HG02642 (cell line): ENCODE data around the gene ZNF644.

Source experiments
- ATAC-seq: cut with Tn5 transposase; IDR thresholded peaks from one replicate; pipeline ENCODE4 v1.9.1; 2021; ENCODE audit warnings: mild to moderate bottlenecking; ENCODE audit not compliant: unreplicated experiment, poor library complexity

Gene ZNF644

DNA sequence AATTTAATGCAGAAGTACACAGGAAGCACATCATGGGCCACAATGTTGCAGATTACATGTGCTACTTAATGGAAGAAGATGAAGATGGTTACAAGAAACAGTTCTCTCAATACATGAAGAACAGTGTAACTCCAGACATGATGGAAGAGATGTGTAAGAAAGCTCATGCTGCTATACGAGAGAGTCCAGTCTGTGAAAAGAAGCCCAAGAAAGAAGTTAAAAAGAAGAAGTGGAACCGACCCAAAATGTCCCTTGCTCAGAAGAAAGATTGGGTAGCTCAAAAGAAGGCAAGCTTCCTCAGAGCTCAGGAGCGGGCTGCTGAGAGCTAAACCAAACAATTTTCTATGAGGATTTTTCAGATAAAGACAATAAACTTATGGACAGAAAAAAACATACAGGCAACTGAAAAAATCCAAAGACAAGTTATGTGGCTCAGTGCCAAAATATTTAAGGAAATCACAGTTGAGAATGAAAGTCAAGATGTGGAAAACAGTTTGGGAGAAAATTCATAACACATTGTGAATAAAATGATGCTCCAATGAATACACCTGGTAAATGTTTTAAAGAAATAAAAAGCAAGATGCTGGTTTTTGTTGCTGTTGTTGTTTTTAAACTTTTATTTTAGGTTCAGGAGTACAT, 2.8 kb upstream of the ZNF644 start:
- no peak for ATAC-seq

- peak; percentile 4 for ATAC-seq
Observed at GRCh38 chr1:91022518-91022929, 689 bp upstream of the ZNF644 start.

DNA sequence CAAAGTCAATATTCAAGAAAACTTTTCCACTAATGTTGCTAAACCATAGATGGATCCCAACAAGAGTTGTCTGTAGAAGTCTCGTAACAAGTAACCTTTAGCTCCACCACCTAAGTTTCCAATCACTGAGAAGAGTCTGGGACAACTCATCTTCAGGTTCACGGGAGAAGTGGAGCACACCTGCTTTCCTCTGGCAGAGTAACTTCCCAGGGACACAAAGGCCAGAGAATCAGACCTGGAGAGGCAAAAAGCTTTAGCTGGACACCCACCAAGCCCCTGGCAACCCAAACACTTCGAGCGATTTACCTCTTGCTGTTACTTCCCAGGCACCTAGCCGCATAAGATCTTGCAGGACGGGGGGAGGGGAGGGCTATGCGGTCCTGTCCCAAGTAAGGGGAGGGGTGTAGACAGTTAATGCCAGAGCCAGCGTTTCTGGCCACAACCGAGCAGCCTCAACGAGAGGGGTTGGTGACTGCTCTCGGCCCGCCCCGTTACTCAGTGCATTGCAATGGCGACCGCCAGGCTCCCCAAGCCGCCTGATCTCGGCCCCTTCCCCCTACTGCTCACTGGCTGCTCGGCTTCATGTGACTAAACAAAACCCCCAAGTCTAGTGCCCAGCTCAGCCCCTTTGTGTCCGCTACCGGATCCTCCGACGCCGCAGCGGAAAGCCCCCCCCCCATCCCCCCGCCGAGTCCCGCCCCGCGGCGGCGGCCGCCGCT, 709 bp downstream of the ZNF644 start:
- ATAC-seq, result peak; percentile 40

GRCh38 chr1:91020486-91020885, 1.3 kb downstream of the ZNF644 start:
- ATAC-seq, result no peak

- no peak for ATAC-seq
Observed at GRCh38 chr1:91018006-91018405, 3.8 kb downstream of the ZNF644 start.

GRCh38 chr1:91015794-91016550, 5.9 kb downstream of the ZNF644 start:
- no peak for ATAC-seq

- no peak for ATAC-seq
Observed at GRCh38 chr1:91015358-91015780, 6.5 kb downstream of the ZNF644 start.

DNA sequence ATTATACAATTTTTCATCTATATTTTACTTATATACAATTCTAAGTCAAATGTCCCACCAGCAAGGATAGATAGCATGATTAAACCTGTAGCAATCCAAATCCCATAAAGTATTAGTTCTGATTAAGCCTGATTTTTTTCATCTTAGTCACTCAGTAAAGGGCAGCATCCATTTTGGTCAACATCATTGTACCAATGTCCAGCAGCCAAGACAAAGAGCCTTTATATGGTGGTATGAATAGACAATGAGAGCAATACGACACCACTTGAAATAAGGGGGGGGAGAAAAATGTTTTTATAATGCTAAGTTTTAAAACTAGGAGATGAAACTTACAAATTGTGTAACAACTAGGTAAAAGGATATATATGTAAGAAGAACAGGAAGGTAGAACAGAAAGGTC, 7.4 kb downstream of the ZNF644 start:
- no peak for ATAC-seq

GRCh38 chr1:91013302-91013701, 8.5 kb downstream of the ZNF644 start:
- ATAC-seq, result no peak

DNA sequence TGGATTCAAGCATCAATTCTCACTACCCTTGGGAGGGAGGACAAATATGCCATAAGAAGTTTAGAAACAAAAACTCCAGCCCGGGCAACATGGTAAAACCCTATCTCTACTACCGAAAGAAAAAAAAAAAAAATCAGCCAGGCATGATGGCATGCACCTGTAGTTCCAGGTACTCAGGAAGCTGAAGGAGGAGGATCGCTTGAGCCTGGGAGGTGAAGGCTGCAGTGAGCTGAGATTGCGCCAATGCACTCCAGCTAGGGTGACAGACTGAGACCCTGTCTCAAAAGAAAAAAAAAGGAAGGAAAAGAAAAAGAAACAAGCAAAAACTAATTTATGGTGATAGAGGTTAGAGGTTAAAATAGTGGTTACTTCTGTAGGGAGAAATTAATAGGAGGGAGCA, 9.6 kb downstream of the ZNF644 start:
- no peak for ATAC-seq

DNA sequence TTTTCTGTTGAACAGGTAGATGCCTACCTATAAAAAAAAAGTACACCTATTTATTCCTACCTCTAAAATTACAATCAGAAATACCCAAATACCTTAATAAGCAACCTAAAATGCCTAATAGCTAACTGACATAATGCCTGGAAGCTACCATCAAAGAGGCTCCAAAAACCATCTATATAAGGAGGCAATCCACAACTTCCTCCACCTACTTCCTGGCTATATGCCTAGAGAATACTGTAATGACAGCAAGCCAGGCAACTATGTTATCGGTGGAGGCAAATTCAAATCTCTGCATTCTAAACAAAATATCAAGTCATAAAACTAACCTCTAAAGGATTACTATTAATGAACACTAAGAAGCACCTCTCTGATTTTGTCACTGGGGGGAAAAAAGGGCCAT, 10.1 kb downstream of the ZNF644 start:
- ATAC-seq, result no peak

DNA sequence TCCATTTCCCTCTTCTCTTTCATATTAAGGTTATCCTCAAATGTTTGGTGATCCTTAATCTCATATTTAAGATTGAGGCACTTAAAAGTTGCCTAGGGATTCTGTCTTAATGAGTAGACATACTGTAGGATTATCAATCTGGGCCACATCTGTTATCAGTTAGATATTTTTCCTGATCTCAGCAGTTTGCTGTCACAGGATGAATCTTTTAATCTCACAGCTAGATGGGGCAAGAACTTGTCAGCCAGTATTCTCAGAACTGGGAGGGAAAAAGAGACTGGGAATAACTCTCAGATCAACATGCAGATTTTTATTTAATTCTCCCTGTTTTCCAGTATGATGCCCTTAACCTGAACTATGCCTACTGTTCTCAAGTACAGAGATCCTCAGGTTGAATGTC, 14.0 kb downstream of the ZNF644 start:
- no peak for ATAC-seq

DNA sequence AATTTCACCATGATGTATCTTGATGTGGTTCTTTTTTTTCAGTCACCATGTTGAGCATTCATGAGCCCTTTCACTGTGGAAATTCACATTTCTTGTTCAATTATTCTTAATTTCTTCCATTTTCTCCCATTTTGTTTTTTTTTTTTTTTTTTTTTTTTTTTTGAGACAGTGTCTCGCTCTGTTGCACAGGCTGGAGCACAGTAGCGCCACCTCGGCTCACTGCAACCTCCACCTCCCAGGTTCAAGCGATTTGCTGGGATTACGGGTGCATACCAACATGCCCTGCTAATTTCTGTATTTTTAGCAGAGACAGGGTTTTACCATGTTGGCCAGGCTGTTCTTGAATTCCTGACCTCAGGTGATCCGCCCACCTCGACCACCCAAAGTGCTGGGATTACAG, 14.7 kb downstream of the ZNF644 start:
- no peak for ATAC-seq

DNA sequence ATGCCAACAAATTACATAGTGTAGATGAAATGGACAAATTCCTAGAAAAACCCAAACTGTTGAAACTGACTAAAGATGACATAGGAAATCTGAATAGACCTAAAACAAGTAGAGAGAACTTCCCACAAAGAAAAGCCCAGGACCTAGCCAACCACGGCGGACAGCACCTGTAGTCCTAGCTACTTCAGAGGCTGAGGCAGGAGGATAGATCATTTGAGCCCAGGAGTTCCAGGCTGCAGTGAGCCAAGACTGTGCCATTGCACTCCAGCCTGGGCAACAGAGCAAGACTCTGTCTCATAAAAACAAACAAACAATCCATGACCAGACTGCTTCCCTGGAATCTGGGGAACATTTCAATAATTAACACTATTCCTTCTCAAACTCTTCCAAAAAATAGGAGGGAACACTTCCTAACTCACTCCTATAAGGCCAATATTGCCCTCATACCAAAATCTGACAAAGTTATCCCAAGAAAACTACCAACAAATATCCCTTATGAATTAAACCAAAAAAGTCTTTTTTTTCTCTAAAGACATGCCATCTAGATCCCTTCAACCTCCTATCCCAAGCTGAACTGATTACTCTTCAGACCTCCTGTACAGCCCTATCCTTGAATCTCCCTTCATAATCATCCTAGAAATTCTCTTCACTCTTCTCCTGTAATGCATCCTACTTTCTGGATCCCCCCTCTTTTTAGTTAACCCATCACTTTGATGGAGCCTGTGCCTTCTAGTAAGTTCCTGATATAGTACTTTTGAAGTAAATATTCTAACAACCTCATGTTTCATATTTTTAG, 15.5 kb downstream of the ZNF644 start:
- no peak for ATAC-seq

- no peak for ATAC-seq
Observed at GRCh38 chr1:91005285-91005684, 16.6 kb downstream of the ZNF644 start.

DNA sequence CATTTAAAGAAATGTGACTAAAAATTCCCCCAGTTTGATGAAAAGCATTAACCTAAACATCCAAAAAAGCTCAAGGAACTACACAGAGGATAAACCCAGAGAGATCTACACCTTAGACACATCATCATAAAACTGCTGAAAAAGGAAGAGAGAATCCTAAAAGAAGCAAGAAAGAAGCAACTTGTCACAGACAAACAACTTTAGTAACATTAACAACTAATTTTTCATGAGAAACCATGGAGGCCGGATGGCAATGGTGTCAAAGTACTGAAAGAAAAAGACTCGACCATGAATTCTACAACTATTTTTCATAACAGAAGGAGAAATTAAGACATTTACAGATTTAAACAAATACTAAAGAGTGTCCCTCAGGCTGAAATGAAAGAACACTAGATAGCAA, 17.7 kb downstream of the ZNF644 start:
- no peak for ATAC-seq

- ATAC-seq, result no peak
Observed at GRCh38 chr1:90996742-90997413, 25.0 kb downstream of the ZNF644 start.

DNA sequence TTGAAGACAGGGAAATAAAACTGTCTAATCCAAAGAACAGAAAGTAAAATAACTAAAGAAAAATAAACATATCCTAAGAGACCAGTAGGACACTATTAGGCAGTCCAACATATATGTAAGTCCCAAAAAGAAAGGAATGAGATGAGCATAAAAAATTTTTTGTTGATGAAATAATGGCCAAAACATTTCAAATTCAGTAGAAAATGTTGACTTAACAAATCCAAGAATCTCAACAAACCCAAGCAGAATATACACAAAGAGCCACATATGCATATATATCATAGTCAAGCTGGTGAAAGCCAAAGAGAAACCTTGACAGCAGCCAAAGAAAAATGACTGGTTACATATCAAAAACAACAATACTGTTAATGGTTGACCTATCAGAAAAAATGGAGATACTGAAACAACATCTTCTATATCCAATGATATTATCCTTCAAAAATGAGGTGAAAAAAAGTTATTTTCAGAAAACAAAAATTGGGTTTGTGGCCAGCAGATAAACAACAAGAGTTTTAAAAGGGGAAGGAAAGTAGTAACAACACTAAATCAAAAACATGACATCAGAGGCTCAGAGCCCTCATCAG, 26.4 kb downstream of the ZNF644 start:
- no peak for ATAC-seq

DNA sequence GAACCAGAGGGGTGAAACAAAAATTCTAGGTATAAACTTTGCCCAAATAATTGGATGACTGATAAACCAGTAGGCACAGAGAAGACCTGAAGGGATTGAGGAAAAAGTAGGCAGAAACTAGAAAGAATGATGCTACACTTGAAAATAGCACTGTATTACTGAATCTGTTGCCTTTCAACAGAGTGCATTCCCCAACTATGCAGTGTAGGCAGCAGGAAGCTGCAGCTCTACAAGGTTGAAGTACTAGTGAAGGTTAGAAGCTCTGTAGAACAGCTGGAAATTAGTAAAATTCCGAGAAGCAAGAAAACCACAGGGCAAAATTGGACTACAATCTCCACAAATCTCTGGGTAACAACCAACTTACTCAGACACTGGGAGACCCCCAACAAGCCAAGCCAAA, 27.4 kb downstream of the ZNF644 start:
- no peak for ATAC-seq

GRCh38 chr1:90993245-90993644, 28.6 kb downstream of the ZNF644 start:
- ATAC-seq, result no peak
